Measurements from ENCODE around the gene SELENOF.
"Not testable (repeated sequence)": the region's sequence is repeated elsewhere in the genome, so short reads cannot be mapped to it uniquely, and the experiment has no call there.

Gene SELENOF

DNA sequence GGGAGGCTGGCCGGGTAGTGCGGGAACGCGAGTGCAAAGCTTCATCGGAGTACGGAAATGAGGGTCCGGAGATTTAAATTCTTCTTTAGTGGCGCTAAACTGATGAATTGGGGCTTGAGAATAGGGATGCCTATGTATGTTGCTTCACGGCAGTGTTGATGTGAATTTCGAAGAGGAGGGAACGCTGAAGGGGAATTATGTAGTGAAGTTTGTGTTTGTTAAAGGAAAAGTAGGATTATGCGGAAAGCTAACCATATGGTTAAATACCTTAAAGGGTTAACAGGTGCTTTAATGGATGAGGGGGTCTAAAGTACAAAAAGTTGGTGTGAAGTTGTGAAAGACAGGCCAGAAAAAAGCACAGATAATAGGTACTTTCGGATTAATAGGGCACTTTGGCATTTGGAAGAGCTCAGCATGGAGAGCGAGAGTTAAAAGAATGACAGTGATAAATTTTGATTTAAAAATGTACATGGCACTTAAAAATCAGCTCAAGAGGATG lies 1.9 kb upstream of the SELENOF start:
- no peak for DNase-seq (ENCODE audit: low spot score)

DNA sequence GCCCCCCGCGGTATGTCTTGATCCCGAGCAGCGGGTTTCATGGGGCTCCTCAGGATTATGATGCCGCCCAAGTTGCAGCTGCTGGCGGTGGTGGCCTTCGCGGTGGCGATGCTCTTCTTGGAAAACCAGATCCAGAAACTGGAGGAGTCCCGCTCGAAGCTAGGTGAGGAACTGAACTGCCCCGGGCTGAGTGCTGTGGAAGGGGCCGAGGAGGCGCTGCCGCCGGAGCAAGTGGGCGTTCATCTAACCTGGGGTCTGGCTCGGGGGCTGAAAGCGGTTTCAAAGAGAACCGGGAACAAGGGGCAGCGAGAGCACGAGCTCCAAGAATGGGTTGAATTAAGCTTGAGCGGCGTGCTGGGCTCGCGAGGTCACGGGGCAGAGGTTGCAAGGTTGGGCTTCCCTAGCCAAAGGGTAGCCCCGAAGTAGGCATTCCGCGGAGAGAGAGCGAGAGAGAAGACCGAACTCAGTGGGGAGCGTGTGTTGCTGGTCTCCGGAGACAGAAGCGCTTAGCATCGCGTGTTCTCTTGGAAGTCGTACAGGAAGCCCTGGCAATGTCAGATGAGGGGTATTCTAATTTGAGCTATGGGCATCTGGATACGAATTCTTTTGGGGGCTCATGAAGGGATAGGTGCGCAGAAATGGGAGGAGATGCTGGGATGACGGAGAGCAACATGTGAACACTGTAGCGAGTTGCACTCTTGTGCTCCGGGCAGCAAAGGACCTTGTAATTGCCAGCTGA lies 1.2 kb upstream of the SELENOF start:
- peak; percentile 28 for DNase-seq (ENCODE audit: low spot score)

DNA sequence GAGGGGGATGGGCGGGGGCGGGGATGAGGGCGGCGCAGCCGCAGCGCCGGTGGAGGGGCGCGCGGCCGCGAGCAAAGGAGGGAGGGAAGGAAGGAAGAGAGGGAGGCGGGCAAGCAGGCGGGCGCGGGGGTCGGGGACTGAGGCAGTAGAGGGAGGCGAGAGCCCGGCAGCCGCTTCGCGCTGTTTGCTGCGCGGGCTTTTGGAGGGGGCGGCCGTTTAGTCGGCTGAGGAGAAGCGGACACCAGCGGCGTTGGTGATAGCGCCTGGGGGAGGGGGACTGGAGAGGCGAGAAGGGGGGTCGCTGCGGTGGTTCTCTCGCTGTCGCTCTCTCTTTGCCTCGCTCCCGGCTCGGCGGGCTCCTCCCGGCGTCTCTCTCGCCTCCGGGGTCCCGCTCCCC lies 673 bp upstream of the SELENOF start, which contains the start of gene HS2ST1:
TSS of gene HS2ST1 (plus strand) at position 35 of the 397 bp plus-strand sequence.
- DNase-seq (ENCODE audit: low spot score): no peak

DNA sequence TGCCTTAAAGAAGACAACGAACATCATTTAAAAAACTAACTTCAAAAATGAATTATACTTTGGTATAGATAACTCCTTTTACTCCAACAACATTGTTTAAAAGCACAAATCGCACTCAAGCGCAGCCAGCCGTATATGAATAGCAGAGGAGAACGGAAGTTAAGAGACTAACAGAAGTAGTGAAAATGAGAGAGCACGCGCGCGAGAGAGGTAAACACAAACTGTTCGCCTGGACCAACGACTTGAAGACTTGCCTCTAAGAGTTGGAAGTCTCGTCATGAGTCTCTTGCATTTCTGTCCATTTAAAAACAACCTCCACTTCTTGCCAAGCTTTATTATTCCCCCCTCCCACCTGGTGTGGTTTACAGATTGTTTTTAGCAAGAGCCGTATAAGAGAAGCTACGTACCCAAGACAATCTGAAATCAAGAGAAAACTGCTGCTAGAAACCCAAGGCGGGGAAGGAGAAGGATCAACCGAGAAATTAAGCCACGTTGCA lies 479 bp downstream of the SELENOF start:
- peak; percentile 54 for DNase-seq (ENCODE audit: low spot score)

DNA sequence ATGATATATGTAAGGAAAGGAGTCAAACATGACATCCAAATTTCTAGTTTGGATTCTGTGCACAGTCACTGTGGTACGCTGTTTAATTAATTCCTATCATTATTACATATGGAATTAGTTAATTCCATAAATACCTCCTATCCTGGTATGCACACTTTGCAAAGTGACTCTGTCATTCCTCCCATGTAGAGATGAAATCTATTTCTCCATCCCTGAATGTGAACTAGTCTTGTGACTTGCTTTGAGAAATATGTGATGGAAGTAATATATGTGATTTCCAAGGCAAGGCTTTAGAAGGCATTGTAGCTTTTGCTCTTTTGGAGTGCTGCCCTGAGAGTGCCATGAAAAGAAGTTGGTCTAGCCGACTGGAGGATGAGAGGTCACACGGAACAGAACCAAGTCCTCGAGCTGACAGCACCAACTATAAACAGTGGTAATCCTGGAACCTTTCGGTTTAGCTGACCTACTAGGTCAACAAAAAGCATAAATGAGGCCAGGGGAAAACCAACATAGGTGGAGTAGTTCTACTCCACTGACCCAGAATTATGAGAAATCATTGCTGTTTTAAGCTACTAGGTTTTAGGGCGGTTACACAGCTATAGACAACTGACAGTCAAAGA lies 1.5 kb downstream of the SELENOF start:
- DNase-seq (ENCODE audit: low spot score): no peak

DNA sequence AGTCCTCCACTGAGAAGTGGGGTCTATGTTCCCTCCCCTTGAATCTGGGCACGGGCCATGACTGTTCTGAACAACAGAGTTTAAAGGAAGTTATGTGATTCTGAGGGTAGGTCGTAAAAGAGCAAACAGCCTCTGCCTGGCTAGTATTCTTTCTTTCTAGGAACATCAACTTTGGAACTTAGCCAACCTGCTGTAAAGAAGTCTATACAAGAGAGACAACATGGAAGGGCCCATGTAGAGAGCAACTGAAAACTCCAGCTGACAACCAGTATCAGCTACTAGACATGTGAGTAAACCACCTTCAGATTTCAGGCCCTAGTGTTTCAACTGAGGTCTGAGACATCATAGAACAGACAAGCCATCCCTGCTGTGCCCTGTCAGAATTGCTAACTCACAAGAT lies 7.5 kb downstream of the SELENOF start:
- no peak for DNase-seq (ENCODE audit: low spot score)

DNA sequence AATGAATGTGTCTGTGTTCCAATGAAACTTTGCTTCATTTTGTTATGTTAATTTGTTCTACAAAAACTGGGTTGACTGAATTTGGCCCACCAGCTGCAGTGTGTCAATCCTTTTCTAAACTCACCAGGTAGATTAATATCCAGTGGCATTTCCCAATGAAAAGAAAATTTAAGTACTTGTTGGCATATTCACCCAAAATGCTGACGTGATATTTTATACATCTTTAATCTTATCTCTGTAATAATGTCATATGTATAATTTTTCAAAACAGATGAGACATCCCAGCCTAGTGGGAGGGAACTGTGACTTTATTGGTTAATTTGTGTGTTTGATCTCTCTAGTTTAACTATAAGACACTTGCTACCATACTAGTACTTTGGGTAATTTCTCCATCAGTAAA lies 8.1 kb downstream of the SELENOF start:
- DNase-seq (ENCODE audit: low spot score): no peak

DNA sequence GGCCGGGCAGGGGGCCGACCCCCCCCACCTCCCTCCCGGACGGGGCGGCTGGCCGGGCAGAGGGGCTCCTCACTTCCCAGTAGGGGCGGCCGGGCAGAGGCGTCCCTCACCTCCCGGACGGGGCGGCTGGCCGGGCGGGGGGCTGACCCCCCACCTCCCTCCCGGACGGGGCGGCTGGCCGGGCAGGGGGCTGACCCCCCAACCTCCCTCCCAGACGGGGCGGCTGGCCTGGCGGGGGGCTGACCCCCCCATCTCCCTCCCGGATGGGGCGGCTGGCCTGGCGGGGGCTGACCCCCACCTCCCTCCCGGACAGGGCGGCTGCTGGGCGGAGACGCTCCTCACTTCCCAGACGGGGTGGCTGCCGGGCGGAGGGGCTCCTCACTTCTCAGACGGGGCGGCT lies 14.5 kb downstream of the SELENOF start:
- not testable (repeated sequence) for DNase-seq (ENCODE audit: low spot score)

DNA sequence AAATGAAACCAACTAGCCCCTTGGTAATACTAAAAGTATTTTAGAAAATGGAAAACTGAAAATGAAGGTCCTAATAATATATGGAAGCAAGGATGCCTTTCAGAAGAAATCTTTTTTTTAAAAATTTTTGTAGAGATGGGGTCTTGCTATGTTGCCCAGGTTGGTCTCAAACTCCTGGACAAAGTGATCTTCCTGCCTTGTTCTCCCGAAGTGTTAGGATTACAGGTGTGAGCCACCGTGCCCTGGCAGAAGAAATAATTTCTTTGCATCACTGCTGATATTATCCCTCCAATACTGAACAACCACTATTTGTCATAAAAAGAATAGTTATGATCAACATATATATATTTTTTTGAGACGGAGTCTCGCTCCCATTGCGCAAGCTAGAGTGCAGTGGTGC lies 25.6 kb downstream of the SELENOF start:
- no peak for DNase-seq (ENCODE audit: low spot score)

DNA sequence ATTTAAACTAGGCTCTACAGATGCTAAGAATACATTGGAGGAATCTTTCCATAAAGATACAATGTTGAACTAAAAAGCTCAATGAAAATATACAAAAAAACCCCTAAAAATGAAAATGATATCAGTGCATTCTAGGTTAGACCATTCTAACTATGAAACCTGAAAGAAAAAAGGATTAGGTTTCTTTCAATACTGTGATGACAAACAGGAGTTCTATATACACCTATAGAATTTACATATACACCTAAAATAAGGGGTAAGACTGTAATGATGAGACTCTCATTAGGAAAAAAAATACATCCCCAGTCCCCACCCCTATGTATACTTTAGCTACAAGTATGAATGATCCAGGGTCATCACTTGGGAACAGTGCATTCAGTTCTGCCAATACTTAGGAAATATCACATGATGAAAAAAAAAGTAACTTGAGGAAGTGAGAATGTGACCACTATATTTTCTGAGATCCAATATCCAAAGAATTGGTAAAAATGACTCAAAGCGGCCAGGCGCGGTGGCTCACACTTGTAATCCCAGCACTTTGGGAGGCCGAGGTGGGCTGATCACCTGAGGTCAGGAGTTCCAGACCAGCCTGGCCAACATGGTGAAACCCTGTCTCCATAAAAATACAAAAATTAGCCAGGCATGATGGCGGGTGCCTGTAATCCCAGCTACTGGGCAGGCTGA lies 26.3 kb downstream of the SELENOF start:
- no peak for DNase-seq (ENCODE audit: low spot score)

DNA sequence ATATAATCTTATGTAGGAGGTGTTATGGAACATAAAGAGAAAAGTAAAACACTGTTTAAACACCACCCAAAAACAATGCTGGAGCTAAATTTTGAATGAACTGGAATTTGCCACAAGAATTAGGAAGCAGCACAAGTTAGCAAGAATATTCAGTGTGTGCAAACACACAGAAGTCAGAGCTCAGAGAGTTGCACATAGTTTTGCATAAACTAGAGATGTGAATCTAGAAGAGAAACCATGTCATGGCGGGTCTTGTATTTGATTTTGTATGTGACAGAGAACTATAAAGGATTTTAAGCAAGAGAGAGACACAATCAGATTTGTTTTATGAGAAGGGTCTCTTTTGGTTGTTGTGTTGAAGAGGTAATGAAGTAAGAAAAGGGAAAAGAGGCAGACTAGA lies 38.2 kb downstream of the SELENOF start:
- DNase-seq (ENCODE audit: low spot score): no peak

DNA sequence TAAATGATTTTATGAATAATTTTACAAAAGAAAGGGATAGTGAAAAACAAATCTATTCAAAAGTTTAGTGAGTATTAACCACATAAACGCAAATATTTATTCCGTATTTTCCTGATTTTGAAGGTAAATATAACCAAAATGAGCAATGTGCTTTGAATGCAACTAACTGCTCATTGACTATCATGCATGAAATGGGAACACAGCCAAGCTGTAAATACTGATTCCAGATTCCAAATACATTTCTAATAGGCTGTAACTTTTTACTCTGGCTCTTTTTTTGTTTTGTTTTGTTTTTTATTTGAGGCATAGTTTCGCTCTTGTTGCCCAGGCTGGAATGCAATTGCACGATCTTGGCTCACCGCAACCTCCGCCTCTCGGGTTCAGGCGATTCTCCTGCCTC lies 41.8 kb downstream of the SELENOF start:
- no peak for DNase-seq (ENCODE audit: low spot score)

DNA sequence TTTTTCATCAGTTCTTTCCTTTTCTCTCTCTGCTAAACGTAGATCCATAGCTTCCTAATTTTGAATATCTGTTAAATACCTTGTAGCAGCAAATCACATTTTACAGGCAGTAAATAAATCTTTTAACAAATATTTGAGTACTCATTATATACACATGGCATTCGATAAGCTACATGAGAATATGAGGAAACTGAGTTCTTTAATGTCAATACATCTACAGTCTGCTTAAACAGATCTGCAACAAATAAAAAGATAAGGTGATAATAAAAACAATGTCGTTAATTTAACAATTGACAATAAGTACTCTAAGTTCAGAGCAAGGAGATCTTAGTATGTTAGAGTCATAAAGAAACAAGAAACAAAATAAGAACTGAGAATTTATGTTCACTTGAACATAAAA lies 42.9 kb downstream of the SELENOF start:
- DNase-seq (ENCODE audit: low spot score): no peak

DNA sequence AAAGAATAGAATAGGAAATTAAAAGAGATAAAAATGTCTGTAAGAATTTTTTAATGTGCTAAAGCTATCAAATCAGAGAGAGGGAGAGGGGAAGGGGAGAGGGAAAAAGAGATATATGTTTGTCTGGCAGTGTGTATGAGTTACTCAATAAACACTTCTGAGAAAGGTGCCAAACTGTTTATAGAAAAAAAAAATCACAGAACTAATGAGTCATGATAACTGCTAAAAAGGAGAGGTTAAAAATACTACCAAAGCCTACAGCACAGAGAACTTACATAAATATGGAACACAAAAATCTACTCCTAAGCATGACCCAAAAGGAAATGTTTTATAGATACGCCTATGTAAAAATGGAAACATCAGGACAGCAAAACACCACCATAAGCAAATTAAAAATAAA lies 45.4 kb downstream of the SELENOF start:
- no peak for DNase-seq (ENCODE audit: low spot score)

DNA sequence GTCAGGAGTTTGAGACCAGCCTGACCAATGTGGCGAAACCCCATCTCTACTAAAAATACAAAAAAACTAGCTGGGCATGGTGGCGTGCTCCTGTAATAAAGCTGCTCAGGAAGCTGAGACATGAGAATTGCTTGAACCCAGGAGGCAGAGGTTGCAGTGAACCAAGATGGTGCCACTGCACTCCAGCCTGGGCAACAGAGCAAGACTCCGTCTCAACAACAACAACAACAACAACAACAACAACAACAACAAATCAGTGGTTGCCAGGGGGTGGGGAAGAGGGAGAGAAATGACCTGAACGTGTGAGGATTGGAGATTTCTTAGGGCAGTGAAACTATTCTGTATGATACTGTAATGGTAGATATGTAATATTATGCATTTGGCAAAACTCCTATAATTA lies 46.6 kb downstream of the SELENOF start:
- not testable (repeated sequence) for DNase-seq (ENCODE audit: low spot score)

DNA sequence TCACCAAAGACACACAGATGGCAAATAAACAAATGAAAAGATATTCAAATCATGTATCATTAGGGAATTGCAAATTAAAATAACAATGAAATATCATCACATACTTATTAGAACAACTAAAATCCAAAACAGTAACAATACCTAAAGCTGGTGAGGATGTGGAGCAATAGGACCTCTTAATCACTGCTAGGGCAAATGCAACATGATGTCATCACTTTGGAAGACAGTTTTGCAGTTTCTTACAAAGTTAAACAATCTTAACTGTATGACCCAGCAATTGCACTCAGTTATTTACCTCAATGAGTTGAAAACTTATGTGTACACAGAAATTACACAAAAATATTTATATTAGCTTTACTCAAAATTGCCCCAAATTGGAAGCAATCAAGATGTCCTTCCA lies 47.3 kb downstream of the SELENOF start:
- DNase-seq (ENCODE audit: low spot score): no peak

DNA sequence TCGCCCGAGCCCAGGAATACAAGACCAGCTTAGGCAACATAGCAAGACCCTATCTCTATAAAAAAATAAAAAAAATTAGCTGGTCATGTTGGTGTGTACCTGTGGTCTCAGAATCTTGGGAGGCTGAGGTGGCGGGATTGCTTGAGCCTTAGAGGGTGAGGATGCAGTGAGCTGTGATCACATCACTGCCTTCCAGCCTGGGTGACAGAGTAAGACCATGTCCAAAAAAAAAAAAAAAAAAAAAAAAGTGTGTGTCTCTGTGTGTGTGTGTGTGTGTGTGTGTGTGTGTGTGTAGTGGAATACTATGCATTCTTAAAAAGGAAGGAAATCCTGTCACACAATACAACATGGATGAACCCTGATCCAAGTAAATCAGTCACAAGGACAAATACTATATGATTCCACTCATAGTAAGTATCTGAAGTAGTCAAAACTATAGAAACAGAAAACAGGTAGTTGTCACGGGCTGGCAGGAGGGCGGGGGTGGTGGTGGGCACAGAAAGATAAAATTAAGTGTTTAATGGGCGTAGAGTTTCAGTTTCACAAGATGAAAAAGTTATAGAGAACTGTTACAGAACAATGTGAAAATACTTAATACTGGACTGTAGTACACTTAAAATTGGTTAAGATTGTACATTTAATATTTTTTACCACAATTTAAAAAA lies 47.8 kb downstream of the SELENOF start:
- peak; percentile 41 for DNase-seq (ENCODE audit: low spot score)

DNA sequence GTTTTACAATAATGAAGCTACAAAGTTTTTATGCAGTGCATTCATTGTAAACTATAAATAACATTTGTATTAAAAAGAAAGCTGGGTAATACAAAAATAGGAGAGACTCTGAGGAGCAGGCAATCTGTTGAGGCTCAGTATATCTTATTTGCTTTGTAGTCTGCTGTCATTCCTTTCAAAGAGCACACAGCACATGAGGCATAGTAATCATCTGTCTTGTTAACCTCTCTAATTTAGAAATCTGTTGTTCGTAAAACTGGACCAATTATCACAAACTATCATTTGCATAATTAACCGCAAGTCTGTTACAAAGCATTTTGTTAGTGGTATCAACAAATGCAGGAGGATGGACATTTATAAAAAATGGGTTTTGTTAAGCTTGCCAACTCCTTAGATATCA lies 51.0 kb downstream of the SELENOF start:
- DNase-seq (ENCODE audit: low spot score): no peak

DNA sequence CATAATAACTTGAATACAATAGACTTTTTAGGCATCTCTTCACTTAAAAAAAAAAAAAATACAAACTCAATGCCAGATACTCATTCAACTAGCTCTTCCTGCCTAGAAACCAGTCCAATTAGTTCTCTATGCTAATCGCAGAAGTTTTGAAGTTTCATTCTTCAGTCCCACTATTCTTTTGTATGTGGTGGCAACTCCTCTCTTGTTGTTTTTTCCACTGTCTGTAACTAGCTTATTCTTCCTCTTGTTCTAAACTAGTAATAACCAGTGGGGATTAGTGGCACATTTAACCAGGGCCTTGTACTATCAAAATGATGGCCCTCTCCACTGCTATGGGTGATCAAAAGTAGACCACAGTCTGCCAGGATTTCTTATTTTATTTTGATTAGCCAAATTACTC lies 52.5 kb downstream of the SELENOF start:
- DNase-seq (ENCODE audit: low spot score): no peak

DNA sequence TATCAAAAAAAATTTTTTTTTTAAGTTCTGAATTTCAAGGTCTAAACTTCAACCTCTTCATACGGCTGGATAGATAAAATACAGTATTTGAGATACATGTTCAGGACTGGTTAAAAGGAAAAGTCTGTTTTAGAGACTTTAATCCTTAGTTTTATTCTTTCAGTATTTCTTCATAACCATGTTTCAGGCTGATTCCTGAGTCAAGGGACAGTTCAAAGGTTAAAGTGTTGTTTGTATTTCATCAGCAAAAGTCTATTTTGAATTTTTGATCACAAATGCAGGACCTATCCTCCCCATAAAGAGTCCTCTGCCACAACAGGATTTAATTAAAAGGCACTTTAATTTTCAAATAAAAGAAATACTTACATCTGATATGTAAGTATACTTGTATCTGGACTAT lies 53.5 kb downstream of the SELENOF start:
- no peak for DNase-seq (ENCODE audit: low spot score)

DNA sequence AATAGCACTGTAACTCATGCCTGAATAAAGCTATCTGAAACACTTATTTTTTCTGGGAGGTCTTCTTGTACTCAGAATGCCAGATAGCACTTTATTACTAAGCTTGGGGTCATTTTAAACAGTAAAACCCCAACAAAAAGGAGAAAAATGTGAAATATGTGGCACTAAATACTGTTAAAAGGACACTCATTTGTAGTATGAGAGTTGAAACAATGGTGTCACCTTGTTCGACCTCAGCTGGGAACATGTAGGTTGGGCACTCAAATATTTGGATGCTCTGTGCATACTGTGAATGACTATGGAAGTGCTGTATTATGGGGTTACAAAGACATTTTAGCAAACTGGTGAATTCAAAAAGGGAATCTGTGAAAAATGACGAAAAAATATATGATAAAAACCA lies 53.9 kb downstream of the SELENOF start:
- DNase-seq (ENCODE audit: low spot score): no peak

DNA sequence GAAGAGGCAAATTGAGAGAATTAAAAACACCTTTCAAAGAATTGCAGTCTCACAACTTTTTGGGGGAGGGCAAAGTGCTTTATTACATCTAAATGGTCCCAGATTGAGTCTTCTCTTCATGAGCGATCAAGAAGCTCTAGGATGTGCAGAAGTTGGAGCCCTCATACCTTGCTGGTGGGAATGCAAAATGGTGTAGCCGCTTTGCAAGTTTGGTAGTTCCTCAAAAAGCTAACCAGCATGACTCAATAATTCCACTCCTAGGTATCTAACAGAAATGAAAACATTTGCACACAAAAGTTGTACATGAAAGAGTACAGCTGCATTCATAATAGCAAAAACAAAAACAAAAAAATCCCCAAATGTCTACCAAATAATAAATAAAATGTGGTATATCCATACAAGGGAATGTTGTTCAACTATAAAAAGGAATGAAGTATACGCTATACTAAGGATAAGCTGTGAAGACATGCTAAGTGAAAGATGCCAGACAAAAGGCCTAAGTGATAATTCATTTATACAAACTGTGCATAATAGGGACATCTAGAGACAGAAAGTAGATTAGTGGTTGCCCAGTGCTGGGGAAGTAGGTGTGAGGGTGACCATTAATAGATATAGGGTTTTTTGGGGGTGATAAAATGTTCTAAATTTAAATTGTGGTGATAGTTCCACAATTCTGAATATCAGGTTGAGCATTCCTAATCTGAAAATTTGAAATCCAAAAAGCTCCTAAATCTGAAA lies 55.2 kb downstream of the SELENOF start:
- DNase-seq (ENCODE audit: low spot score): no peak

Measured in germinal center (tissue), 1 donor.